Activated T-cell treated with anti-CD3 and anti-CD28 coated beads for 24 hours (primary cell): ENCODE measurements around the gene ENOPH1.
"Not testable (repeated sequence)": the region's sequence is repeated elsewhere in the genome, so short reads cannot be mapped to it uniquely, and the experiment has no call there.

ENCODE experiments used
- DNase-seq: peaks from one replicate; pipeline ENCODE4 v3.0.0-alpha.2; 2020; ENCODE audit warnings: low read depth

Gene ENOPH1

DNA sequence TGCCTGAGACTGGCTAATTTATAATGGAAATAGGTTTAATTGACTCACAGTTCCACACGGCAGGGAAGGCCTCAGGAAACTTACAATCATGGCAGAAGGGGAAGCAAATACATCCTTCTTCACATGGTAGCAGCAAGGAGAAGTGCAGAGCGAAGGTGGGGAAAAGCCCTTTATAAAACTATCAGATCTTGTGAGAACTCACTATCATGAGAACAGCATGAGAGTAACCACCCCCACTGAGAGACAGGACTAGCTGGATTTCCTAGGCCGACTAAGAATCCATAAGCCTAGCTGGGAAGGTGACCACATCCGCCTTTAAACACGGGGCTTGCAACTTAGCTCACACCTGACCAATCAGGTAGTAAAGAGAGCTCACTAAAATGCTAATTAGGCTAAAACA, 42.7 kb downstream of the ENOPH1 start:
- DNase-seq = not testable (repeated sequence)

DNA sequence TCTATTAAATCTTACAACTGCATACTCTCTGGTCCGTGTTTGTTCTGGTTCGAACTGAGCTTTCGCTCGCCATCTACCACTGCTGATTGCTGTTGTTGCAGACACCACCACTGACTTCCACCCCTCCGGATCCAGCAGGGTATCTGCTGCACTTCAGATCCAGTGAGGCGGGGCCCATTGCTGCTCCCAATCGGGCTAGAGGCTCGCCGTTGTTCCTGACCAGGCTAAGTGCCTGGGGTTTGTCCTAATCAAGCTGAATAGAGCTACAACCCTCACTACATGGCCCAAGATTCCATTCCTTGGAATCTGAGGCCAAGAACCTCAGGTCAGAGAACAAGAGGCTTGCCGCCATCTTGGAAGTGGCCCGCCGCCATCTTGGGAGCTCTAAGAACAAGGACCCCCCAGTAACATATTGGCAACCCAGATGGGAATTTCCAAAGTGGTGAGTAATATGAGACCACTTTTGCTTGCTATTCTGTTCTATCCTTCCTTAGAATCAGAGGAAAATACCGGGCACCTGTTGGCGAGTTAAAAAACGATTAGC, 43.3 kb downstream of the ENOPH1 start:
- no peak for DNase-seq

DNA sequence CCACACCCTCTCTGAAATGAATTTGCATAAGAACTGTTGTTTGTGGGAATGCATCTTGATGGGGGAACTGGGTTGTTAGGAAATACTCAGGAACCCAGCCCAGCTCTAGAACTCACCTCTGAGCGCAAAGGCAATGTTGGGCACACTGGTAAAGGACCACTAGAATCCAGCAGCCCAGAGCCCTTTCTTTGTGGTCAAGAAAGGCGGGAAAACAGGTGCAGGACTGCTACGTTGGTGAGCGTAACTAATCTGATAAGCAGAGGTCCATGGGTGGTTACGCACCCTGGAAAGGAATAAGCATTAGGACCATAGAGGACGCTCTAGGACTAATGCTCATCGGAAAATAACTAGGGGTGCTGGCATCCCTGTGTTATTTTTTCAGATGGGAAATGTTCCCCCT, 45.5 kb downstream of the ENOPH1 start:
- not testable (repeated sequence) for DNase-seq

DNA sequence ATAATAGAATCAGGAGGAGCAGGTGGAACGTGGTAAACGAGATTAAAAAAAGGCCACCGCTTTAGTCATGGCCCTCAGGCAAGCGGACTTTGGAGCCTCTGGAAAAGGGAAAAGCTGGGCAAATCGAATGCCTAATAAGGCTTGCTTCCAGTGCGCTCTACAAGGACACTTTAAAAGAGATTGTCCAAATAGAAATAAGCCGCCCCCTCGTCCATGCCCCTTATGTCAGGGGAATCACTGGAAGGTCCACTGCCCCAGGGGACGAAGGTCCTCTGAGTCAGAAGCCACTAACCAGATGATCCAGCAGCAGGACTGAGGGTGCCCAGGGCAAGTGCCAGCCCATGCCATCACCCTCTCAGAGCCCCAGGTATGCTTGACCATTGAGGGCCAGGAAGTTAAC, 47.1 kb downstream of the ENOPH1 start:
- DNase-seq = not testable (repeated sequence)

DNA sequence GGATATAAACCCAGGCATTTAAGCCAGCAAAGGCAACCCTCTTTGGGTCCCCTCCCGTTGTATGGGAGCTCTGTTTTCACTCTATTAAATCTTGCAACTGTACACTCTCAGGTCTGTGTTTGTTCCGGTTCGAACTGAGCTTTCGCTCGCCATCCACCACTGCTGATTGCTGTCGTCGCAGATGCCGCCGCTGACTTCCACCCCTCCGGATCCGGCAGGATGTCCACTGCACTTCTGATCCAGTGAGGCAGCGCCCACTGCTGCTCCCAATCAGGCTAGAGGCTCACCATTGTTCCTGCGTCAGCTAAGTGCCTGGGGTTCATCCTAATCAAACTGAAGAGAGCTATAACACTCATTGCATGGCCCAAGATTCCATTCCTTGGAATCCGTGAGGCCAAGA, 49.2 kb downstream of the ENOPH1 start:
- no peak for DNase-seq

DNA sequence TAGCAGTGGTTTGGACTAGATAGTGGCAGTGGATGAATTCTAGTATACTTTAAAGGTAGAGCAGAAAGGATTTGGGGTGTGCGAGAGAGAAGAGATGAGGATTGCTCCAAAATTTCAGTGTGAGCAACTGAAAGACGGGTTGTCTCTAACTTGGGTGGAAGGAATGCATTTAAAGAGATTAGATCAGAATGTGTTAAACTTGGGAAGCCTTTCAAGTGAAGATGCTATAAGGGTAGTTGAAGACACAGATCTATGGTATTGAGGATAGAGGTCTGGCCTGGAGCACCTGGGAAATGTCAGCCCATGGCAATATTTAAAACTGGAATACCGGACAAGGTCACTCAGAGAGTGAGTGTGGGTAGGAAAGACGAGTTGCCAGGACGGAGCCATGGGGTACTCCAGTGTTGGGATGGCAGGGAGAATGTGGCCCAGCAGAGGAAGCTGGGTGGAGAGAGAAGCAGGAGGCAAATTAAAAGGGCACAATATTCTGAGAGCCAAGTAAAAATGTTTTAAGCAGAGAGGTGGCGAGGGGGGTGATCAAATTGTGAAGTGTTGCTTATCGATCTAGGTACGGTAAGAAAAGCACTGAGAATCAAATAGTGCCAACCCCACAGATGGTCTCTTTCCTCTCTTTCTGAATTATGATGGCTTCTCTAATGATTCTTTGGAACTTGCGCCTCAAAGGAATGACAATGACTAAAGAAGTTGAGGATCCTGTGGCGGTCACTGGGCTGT, 50.5 kb downstream of the ENOPH1 start:
- DNase-seq = no peak

DNA sequence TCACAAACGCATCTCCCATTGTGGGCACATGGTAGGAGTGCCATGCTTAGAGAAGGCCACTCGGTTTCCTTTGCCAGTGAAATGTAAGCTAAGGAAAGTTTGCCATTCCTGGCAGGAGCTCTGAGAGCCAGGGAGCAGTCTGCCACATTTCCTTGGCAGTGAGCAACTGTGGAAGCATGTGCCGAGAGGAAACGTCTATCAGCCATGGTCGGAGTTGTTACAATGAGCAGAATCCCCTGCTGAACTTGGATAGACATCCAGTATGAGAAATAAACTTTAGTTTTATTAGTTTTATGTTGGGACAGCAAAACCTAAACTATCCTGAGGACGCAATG, 51.1 kb downstream of the ENOPH1 start:
- no peak for DNase-seq

DNA sequence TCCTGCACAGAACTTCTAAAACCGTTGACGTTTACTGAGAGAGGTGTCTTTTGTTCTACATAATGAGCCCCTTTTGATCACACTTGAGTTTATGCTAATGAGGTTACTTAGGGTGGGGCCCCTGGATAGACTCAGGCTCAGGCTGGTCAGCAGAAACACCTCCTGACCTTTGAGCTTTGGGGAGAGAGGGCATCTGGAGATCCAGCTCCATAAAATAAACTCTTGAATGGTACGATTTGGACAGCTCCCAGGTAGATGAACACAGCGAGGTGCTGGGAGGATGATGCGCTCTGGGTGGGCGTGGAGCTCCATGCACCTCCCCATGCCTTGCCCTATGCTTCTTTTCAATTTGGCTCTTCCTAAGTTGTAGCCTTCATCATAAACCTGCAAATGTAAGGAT, 52.0 kb downstream of the ENOPH1 start:
- no peak for DNase-seq

- no peak for DNase-seq
These were observed 54.8 kb downstream of the ENOPH1 start for GRCh38 chr4:82484996-82485783.

DNA sequence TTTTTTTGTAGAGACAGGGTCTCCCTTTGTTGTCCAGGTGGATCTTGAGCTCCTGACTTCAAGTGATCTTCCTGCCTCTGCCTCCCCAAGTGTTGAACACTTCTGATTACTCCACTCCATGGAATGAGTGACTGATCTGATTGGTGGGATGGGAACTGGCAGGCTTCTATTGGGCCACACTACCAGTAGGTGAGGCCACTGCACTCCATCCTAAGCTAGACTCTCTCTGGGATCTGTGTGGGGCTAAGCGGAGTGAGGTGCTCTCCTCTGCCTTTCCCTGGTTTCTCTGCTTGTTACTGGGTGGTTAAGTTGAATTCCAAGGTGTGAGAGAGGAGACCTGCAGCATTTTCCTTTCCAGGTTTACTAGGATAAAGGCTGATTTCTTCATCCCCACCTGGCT, 58.7 kb downstream of the ENOPH1 start:
- no peak for DNase-seq

DNA sequence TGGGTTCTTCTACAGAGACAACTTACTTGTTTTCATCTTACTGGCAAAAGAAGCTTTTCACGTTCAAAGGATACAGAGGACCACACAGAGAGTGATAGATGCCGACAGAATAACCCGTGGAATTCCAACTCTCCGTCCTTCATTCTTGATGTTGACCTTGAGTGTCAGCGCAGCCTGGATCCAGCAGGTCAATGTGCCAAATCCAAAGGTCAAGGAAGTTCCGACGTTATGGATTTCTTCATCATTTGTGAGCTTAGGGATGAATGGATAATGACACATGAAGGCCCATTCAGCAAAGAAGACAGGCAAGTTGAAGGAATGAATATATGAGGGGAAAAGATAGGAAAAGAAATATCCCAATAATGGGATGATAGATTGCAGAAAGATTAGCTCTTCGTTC, 59.6 kb downstream of the ENOPH1 start:
- no peak for DNase-seq

GRCh38 chr4:82491251-82491960, 61.0 kb downstream of the ENOPH1 start:
- no peak for DNase-seq

DNA sequence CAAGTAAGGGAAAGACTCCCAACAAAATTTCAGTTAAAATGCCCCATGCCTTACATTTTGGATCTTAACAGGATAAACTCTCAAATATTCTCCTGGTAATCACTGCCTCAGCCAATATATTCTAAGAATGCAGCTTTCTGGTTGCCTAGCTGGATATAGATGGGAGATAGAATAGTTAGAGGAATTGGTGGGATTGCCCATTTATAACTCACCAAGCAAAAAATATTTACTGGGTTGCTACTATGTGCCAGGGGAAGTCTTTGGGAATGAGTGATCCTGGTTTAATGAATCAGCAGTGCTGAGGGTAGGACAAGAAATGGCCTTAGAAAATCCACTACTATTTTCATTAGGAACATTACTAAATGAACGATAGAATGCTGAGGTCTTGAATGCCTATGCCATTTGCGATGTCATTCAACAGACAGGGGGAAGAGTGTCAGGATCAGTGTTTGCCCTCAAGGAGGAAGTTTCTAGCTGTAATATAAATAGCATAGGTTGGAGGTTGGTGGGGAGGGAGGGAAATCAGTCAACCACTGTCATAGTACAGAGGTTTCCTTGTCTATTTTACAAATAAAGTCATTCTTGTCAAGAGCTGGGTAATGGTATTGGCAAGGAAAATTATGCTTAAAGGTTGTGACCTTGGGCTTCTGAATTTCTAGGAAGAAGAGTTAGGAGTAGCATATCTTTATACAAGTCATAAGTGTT, 63.5 kb downstream of the ENOPH1 start:
- no peak for DNase-seq

- no peak for DNase-seq
These were observed 65.3 kb downstream of the ENOPH1 start for GRCh38 chr4:82495666-82496065.

GRCh38 chr4:82496349-82496748, 66.0 kb downstream of the ENOPH1 start:
- no peak for DNase-seq

DNA sequence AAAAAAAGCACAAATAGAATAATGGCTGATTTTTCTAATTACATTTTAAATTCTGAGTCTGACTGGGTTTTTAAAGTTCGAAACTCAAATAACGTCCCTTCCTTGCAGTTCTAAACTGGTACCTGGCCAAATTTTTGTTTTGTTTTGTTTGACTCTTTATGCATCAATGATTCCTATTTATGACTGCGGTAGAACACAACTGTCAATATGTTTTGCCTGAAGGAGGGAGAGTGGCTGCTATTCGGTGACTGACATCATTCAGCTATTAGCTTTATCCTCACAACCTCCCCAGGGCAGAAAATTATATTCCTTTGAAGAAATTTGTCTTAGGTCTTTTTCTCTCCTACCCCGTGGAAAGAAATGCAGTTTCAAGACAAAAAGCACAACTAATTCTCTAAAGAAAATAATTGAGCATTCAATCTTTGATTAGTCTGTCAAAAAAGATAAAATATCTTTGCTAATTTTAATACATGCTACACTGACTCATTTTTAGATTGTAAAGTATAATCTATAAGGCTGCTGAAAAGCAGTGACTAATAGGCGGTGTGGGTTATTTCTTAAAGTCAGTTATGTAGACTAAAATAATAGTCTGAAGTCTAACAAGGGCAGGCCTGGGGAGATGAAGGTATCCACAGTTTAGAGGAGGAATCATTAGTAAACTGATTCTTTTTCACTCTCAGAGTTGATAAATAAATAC, 69.5 kb downstream of the ENOPH1 start:
- no peak for DNase-seq

GRCh38 chr4:82500435-82501153, 70.2 kb downstream of the ENOPH1 start:
- DNase-seq = no peak

GRCh38 chr4:82501154-82501442, 70.7 kb downstream of the ENOPH1 start:
- DNase-seq = no peak

DNA sequence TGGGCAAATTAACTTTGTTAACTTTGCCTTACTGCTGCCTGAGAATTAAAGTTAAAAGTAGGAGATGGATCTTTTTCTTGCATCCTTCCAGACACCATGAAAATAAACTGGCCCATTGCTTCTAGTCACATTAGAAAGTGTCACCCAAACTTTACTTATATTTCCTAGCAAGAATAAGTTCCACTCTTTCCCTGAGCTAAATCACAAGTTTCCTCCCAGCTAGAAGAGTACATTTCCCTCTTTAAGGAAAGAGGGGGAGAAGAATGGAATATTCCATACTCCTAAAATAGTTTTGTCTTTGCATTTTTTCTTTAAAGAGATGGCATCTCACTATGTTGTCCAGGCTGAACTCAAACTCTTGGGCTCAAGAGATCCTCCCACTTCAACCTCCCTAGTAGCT, 77.6 kb downstream of the ENOPH1 start:
- DNase-seq = no peak

- no peak for DNase-seq
These were observed 78.5 kb downstream of the ENOPH1 start for GRCh38 chr4:82508806-82509428.

- no peak for DNase-seq
These were observed 79.8 kb downstream of the ENOPH1 start for GRCh38 chr4:82510216-82510615.
